Measurements from ENCODE around the gene GLI3. TPM values are rescaled to one million over a fixed set of nuclear protein-coding genes. Genes with fewer than 3 reads are reported as not detected.
A peak's percentile ranks its signal among the peaks of the same experiment; 100 is the strongest.

The GLI3 gene
- total and polyA plus RNA-seq, 2 donors (not counting 1 experiment from before 2014, with no cell fraction given) = 6.4 to 6.5 TPM

DNA sequence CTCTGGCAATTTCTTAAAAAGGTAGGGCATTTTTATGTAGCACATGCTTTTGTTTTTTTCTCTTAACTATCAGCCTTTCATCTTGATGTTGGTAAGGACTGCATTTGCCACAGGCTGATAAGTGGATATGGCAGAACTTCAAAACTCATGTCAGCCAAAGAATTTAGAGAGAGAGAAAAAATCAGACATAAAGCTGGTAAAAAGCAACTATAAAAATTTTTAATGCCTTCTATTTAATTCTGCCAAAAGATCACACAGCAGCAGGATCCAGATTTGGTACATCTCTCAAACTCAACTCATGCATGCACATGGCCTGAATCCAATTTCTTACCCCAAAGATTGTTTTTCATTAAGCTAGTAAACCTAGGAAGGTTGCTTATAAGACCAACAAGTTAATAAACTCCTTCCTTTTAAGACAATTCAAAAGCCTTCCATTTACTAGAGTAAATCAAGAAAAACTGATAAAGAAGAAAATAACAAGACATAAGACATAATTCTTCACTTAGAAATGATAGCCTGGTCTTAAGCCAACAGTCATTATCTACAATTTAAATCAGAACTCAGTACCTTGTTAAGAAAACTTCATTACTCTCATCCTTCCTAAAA is 69.3 kb downstream of the GLI3 start:
- no peaks in the 10 kb centered on the region for H3K79me2 ChIP-seq (ENCODE audit: control insufficient read depth, insufficient read depth, low read length)
- H3K4me1 ChIP-seq (ENCODE audit: control insufficient read depth, extremely low read depth, insufficient read depth, low read length) = no peaks in the 10 kb centered on the region
- no peak overlapping the region for H3K4me3 ChIP-seq (replicated peaks in 1 of 4; ENCODE audit: control extremely low read depth in 1 of 4, insufficient read depth in 1 of 4, low read depth in 3 of 4, low read length in 4 of 4)
- no peak for TF ChIP-seq EZH2 (IDR thresholded peaks at IDR 0.05; ENCODE audit: low read length, missing control alignments)
- TF ChIP-seq CTCF (conservative IDR thresholded peaks at IDR 0.05 in 1 of 2, IDR thresholded peaks at IDR 0.05 in 1 of 2; ENCODE audit: low read depth in 1 of 2, low read length in 2 of 2) = no peak
- no peak overlapping the region for H3K4me2 ChIP-seq (ENCODE audit: extremely low read depth, insufficient read depth, low read length)
- DNase-seq (ENCODE audit: low read depth in 2 of 2) = peak in 1 of 2 donors; percentile 21
- H4K20me1 ChIP-seq (ENCODE audit: control insufficient read depth, extremely low read depth, insufficient read depth, low read length) = no peaks in the 10 kb centered on the region
- no peak overlapping the region for H3K27ac ChIP-seq (ENCODE audit: insufficient read depth, low read length)
- H3K9ac ChIP-seq (ENCODE audit: insufficient read depth, low read length) = no peak overlapping the region
- H2AFZ ChIP-seq (ENCODE audit: low read length) = no peak overlapping the region
- H3K9me3 ChIP-seq (ENCODE audit: control insufficient read depth, insufficient read depth, low read depth, low read length) = no peaks in the 10 kb centered on the region
- H3K36me3 ChIP-seq (ENCODE audit: control insufficient read depth, insufficient read depth, low read length) = no peaks in the 10 kb centered on the region
- no peaks in the 10 kb centered on the region for H3K27me3 ChIP-seq (ENCODE audit: control insufficient read depth, insufficient read depth, low read length)

- H3K79me2 ChIP-seq (ENCODE audit: control insufficient read depth, insufficient read depth, low read length) = no peaks in the 10 kb centered on the region
- no peak for TF ChIP-seq CTCF (conservative IDR thresholded peaks at IDR 0.05 in 1 of 2, IDR thresholded peaks at IDR 0.05 in 1 of 2; ENCODE audit: low read depth in 1 of 2, low read length in 2 of 2)
- TF ChIP-seq EZH2 (IDR thresholded peaks at IDR 0.05; ENCODE audit: low read length, missing control alignments) = no peak
- no peak overlapping the region for H3K4me3 ChIP-seq (replicated peaks in 1 of 4; ENCODE audit: control extremely low read depth in 1 of 4, insufficient read depth in 1 of 4, low read depth in 3 of 4, low read length in 4 of 4)
- no peak for DNase-seq (ENCODE audit: low read depth in 2 of 2)
- H3K9ac ChIP-seq (ENCODE audit: insufficient read depth, low read length) = no peak overlapping the region
- H4K20me1 ChIP-seq (ENCODE audit: control insufficient read depth, extremely low read depth, insufficient read depth, low read length) = no peaks in the 10 kb centered on the region
- H3K4me1 ChIP-seq (ENCODE audit: control insufficient read depth, extremely low read depth, insufficient read depth, low read length) = no peaks in the 10 kb centered on the region
- no peaks in the 10 kb centered on the region for H3K27me3 ChIP-seq (ENCODE audit: control insufficient read depth, insufficient read depth, low read length)
- H2AFZ ChIP-seq (ENCODE audit: low read length) = no peak overlapping the region
- H3K36me3 ChIP-seq (ENCODE audit: control insufficient read depth, insufficient read depth, low read length) = no peaks in the 10 kb centered on the region
- H3K9me3 ChIP-seq (ENCODE audit: control insufficient read depth, insufficient read depth, low read depth, low read length) = no peaks in the 10 kb centered on the region
- H3K4me2 ChIP-seq (ENCODE audit: extremely low read depth, insufficient read depth, low read length) = no peak overlapping the region
- no peak overlapping the region for H3K27ac ChIP-seq (ENCODE audit: insufficient read depth, low read length)
These were observed 69.8 kb downstream of the GLI3 start for GRCh38 chr7:42167206-42167605.

GRCh38 chr7:42164881-42165428 is 72.1 kb downstream of the GLI3 start:
- TF ChIP-seq CTCF (conservative IDR thresholded peaks at IDR 0.05 in 1 of 2, IDR thresholded peaks at IDR 0.05 in 1 of 2; ENCODE audit: low read depth in 1 of 2, low read length in 2 of 2) (no peak), EZH2 (IDR thresholded peaks at IDR 0.05; ENCODE audit: low read length, missing control alignments) (no peak)
- H3K79me2 ChIP-seq (ENCODE audit: control insufficient read depth, insufficient read depth, low read length) = no peaks in the 10 kb centered on the region

More at GRCh38 chr7:42164881-42165428, 72.1 kb downstream of the GLI3 start:
- H2AFZ ChIP-seq (ENCODE audit: low read length) = no peak overlapping the region
- H3K9ac ChIP-seq (ENCODE audit: insufficient read depth, low read length) = no peak overlapping the region
- no peaks in the 10 kb centered on the region for H3K27me3 ChIP-seq (ENCODE audit: control insufficient read depth, insufficient read depth, low read length)
- H4K20me1 ChIP-seq (ENCODE audit: control insufficient read depth, extremely low read depth, insufficient read depth, low read length) = no peaks in the 10 kb centered on the region
- DNase-seq (ENCODE audit: low read depth in 2 of 2) = no peak
- no peak overlapping the region for H3K4me3 ChIP-seq (replicated peaks in 1 of 4; ENCODE audit: control extremely low read depth in 1 of 4, insufficient read depth in 1 of 4, low read depth in 3 of 4, low read length in 4 of 4)
- no peaks in the 10 kb centered on the region for H3K36me3 ChIP-seq (ENCODE audit: control insufficient read depth, insufficient read depth, low read length)
- no peaks in the 10 kb centered on the region for H3K9me3 ChIP-seq (ENCODE audit: control insufficient read depth, insufficient read depth, low read depth, low read length)
- H3K27ac ChIP-seq (ENCODE audit: insufficient read depth, low read length) = no peak overlapping the region
- H3K4me1 ChIP-seq (ENCODE audit: control insufficient read depth, extremely low read depth, insufficient read depth, low read length) = no peaks in the 10 kb centered on the region
- H3K4me2 ChIP-seq (ENCODE audit: extremely low read depth, insufficient read depth, low read length) = no peak overlapping the region

All from fibroblast of lung (primary cell).